IPS DF 6.9 (cell line): ENCODE measurements around the gene PTPRN2.
"Not testable (repeated sequence)": the region's sequence is repeated elsewhere in the genome, so short reads cannot be mapped to it uniquely, and the experiment has no call there.

Experiments
- DNase-seq: peaks from one replicate; pipeline ENCODE4 v3.0.0-alpha.2; 2013; ENCODE audit warnings: low read depth, low spot score
- H3K27ac ChIP-seq: one replicate; pipeline ENCODE4 v1.5.1; 2013; ENCODE audit warnings: low read length, control low read depth
- H3K27me3 ChIP-seq: 2 replicates; pipeline ENCODE4 v1.6.1; 2013; ENCODE audit warnings: mild to moderate bottlenecking, low read length; ENCODE audit not compliant: control insufficient read depth, insufficient read depth
- H3K36me3 ChIP-seq: 2 replicates; pipeline ENCODE4 v1.6.1; 2013; ENCODE audit warnings: low read length; ENCODE audit not compliant: control insufficient read depth, insufficient read depth
- H3K4me1 ChIP-seq: 2 replicates; pipeline ENCODE4 v1.6.1; 2013; ENCODE audit warnings: low read length; ENCODE audit not compliant: control insufficient read depth, insufficient read depth
- H3K4me3 ChIP-seq: 2 replicates; pipeline ENCODE4 v1.5.1; 2013; ENCODE audit warnings: mild to moderate bottlenecking, low read length
- H3K9me3 ChIP-seq: 2 replicates; pipeline ENCODE4 v1.6.1; 2013; ENCODE audit warnings: low read length, inconsistent platforms; ENCODE audit not compliant: control insufficient read depth, insufficient read depth
- WGBS: extraction: QIAGEN DNeasy Blood & Tissue Kit; methylation state at CpG from one replicate; pipeline ENCODE4 v1.1.7; 2013; ENCODE audit warnings: mixed read lengths, missing lambda C conversion rate; ENCODE audit not compliant: insufficient read length, insufficient coverage; 5-methylcytosine and 5-hydroxymethylcytosine counted together

PTPRN2 gene

GRCh38 chr7:158387546-158387891 lies 200.1 kb downstream of the PTPRN2 start:
- no peaks in the 10 kb centered on the region for H3K4me1 ChIP-seq
- no peaks in the 10 kb centered on the region; the same call in 1 of the 2 replicates for H3K36me3 ChIP-seq
- no peak overlapping the region for H3K27ac ChIP-seq
- DNase-seq: no peak
- H3K9me3 ChIP-seq: peaks cover 37% of the 10 kb centered on the region
- H3K4me3 ChIP-seq: no peak overlapping the region
- no CpG with 5 or more reads among the region's 12 CpGs for WGBS
- H3K27me3 ChIP-seq: no peaks in the 10 kb centered on the region

GRCh38 chr7:158386866-158387545 lies 200.6 kb downstream of the PTPRN2 start:
- H3K4me1 ChIP-seq: no peaks in the 10 kb centered on the region
- H3K9me3 ChIP-seq: peaks cover 39% of the 10 kb centered on the region
- no peak overlapping the region for H3K27ac ChIP-seq
- DNase-seq: no peak
- H3K27me3 ChIP-seq: no peaks in the 10 kb centered on the region
- no peak overlapping the region for H3K4me3 ChIP-seq
- WGBS: no CpG with 5 or more reads among the region's 20 CpGs
- H3K36me3 ChIP-seq: no peaks in the 10 kb centered on the region; the same call in 1 of the 2 replicates

GRCh38 chr7:158386355-158386618 lies 201.3 kb downstream of the PTPRN2 start:
- Histone ChIP-seq H3K4me1 (no peaks in the 10 kb centered on the region), H3K27me3 (no peaks in the 10 kb centered on the region), H3K27ac (no peak overlapping the region), H3K4me3 (no peak overlapping the region), H3K36me3 (no peaks in the 10 kb centered on the region), H3K9me3 (peaks cover 41% of the 10 kb centered on the region)
- WGBS: no CpG with 5 or more reads among the region's 5 CpGs
- DNase-seq: no peak

GRCh38 chr7:158385496-158386354 lies 201.9 kb downstream of the PTPRN2 start:
- not testable (repeated sequence) for H3K4me1 ChIP-seq, DNase-seq, H3K27ac ChIP-seq, H3K4me3 ChIP-seq, H3K36me3 ChIP-seq, H3K27me3 ChIP-seq
- WGBS: no CpG with 5 or more reads among the region's 20 CpGs
- H3K9me3 ChIP-seq: peaks cover 39% of the 10 kb centered on the region

GRCh38 chr7:158384746-158385145 lies 202.9 kb downstream of the PTPRN2 start:
- DNase-seq: no peak
- H3K4me1 ChIP-seq: no peaks in the 10 kb centered on the region
- H3K27me3 ChIP-seq: no peaks in the 10 kb centered on the region
- H3K4me3 ChIP-seq: no peak overlapping the region
- peaks cover 34% of the 10 kb centered on the region for H3K9me3 ChIP-seq
- no CpG with 5 or more reads among the region's 11 CpGs for WGBS
- H3K36me3 ChIP-seq: no peaks in the 10 kb centered on the region
- H3K27ac ChIP-seq: no peak overlapping the region

- Histone ChIP-seq H3K27me3 (no peaks in the 10 kb centered on the region), H3K36me3 (no peaks in the 10 kb centered on the region), H3K27ac (no peak overlapping the region), H3K4me3 (no peak overlapping the region), H3K4me1 (no peaks in the 10 kb centered on the region), H3K9me3 (peaks cover 28% of the 10 kb centered on the region)
- WGBS: no CpG with 5 or more reads among the region's 8 CpGs
- DNase-seq: no peak
These were observed 204.0 kb downstream of the PTPRN2 start for GRCh38 chr7:158383665-158384064.

GRCh38 chr7:158382363-158383254 lies 205.0 kb downstream of the PTPRN2 start:
- DNase-seq: no peak

GRCh38 chr7:158381956-158382355 lies 205.7 kb downstream of the PTPRN2 start:
- Histone ChIP-seq H3K36me3 (no peaks in the 10 kb centered on the region), H3K9me3 (peaks cover 26% of the 10 kb centered on the region), H3K27me3 (no peaks in the 10 kb centered on the region), H3K27ac (no peak overlapping the region), H3K4me1 (no peaks in the 10 kb centered on the region), H3K4me3 (no peak overlapping the region)
- WGBS: no CpG with 5 or more reads among the region's 3 CpGs
- no peak for DNase-seq

More at GRCh38 chr7:158382363-158383254, 205.0 kb downstream of the PTPRN2 start:
- Histone ChIP-seq H3K36me3 (no peaks in the 10 kb centered on the region), H3K27me3 (no peaks in the 10 kb centered on the region), H3K4me3 (no peak overlapping the region), H3K27ac (no peak overlapping the region), H3K9me3 (peaks cover 31% of the 10 kb centered on the region), H3K4me1 (no peaks in the 10 kb centered on the region)
- no CpG with 5 or more reads among the region's 10 CpGs for WGBS

GRCh38 chr7:158378978-158379377 lies 208.6 kb downstream of the PTPRN2 start:
- no peak overlapping the region for H3K4me3 ChIP-seq
- H3K9me3 ChIP-seq: peaks cover 25% of the 10 kb centered on the region
- no peak overlapping the region for H3K27ac ChIP-seq
- no peaks in the 10 kb centered on the region for H3K36me3 ChIP-seq
- no peaks in the 10 kb centered on the region for H3K27me3 ChIP-seq
- no peaks in the 10 kb centered on the region for H3K4me1 ChIP-seq
- no CpG with 5 or more reads among the region's 7 CpGs for WGBS
- no peak for DNase-seq

GRCh38 chr7:158377800-158378623 lies 209.6 kb downstream of the PTPRN2 start:
- WGBS: no CpG with 5 or more reads among the region's 14 CpGs
- H3K36me3 ChIP-seq: no peaks in the 10 kb centered on the region
- H3K27ac ChIP-seq: no peak overlapping the region
- no peak overlapping the region for H3K4me3 ChIP-seq
- H3K27me3 ChIP-seq: no peaks in the 10 kb centered on the region
- peaks cover 26% of the 10 kb centered on the region for H3K9me3 ChIP-seq
- DNase-seq: no peak
- no peaks in the 10 kb centered on the region for H3K4me1 ChIP-seq
